ENCODE measurements around the gene CAMTA1.

The CAMTA1 gene

GRCh38 chr1:7339014-7339413 is 553.8 kb downstream of the CAMTA1 start:
- Histone ChIP-seq H3K79me2 (ENCODE audit: insufficient read depth, low read length) (no peaks in the 10 kb centered on the region), H3K4me2 (ENCODE audit: low read depth, low read length, poor library complexity, severe bottlenecking) (no peak overlapping the region), H3K9ac (ENCODE audit: low read length) (no peak overlapping the region), H3K36me3 (ENCODE audit: low read length) (no peaks in the 10 kb centered on the region), H3K27ac (ENCODE audit: low read depth, low read length) (no peak overlapping the region), H3K9me3 (ENCODE audit: insufficient read depth, low read length) (no peaks in the 10 kb centered on the region), H4K20me1 (ENCODE audit: low read depth, low read length) (no peaks in the 10 kb centered on the region), H3K27me3 (ENCODE audit: low read length) (no peaks in the 10 kb centered on the region), H3K9me2 (replicated peaks; ENCODE audit: insufficient read depth, low read length) (no peaks in the 10 kb centered on the region), H2AFZ (ENCODE audit: low read depth, low read length, severe bottlenecking) (no peak overlapping the region), H3K4me3 (ENCODE audit: insufficient read depth, low read length, poor library complexity, severe bottlenecking) (no peak overlapping the region), H3F3A (ENCODE audit: insufficient read depth) (no peaks in the 10 kb centered on the region)
- TF ChIP-seq EZH2phosphoT487 (conservative IDR thresholded peaks at IDR 0.05; ENCODE audit: low read length), result no peak
- no peak for TF ChIP-seq CTCF (IDR thresholded peaks at IDR 0.05; ENCODE audit: insufficient read depth, low read length, poor library complexity, severe bottlenecking)

- Histone ChIP-seq H3K9ac (ENCODE audit: low read length) (no peak overlapping the region), H3K36me3 (ENCODE audit: low read length) (no peaks in the 10 kb centered on the region), H4K20me1 (ENCODE audit: low read depth, low read length) (no peaks in the 10 kb centered on the region), H3K4me3 (ENCODE audit: insufficient read depth, low read length, poor library complexity, severe bottlenecking) (no peak overlapping the region), H3K27ac (ENCODE audit: low read depth, low read length) (no peak overlapping the region), H3K9me2 (replicated peaks; ENCODE audit: insufficient read depth, low read length) (no peaks in the 10 kb centered on the region), H3F3A (ENCODE audit: insufficient read depth) (no peaks in the 10 kb centered on the region), H3K79me2 (ENCODE audit: insufficient read depth, low read length) (no peaks in the 10 kb centered on the region), H3K27me3 (ENCODE audit: low read length) (no peaks in the 10 kb centered on the region), H3K9me3 (ENCODE audit: insufficient read depth, low read length) (no peaks in the 10 kb centered on the region), H3K4me2 (ENCODE audit: low read depth, low read length, poor library complexity, severe bottlenecking) (no peak overlapping the region), H2AFZ (ENCODE audit: low read depth, low read length, severe bottlenecking) (no peak overlapping the region)
- TF ChIP-seq CTCF (IDR thresholded peaks at IDR 0.05; ENCODE audit: insufficient read depth, low read length, poor library complexity, severe bottlenecking) (no peak), EZH2phosphoT487 (conservative IDR thresholded peaks at IDR 0.05; ENCODE audit: low read length) (no peak)
Observed at GRCh38 chr1:7339953-7340352, 554.7 kb downstream of the CAMTA1 start.

GRCh38 chr1:7341145-7341905 is 556.1 kb downstream of the CAMTA1 start:
- no peaks in the 10 kb centered on the region for H3K9me2 ChIP-seq (replicated peaks; ENCODE audit: insufficient read depth, low read length)

More at GRCh38 chr1:7341145-7341905, 556.1 kb downstream of the CAMTA1 start:
- Histone ChIP-seq H3K4me3 (ENCODE audit: insufficient read depth, low read length, poor library complexity, severe bottlenecking) (no peak overlapping the region), H3F3A (ENCODE audit: insufficient read depth) (no peaks in the 10 kb centered on the region), H3K9ac (ENCODE audit: low read length) (no peak overlapping the region), H3K9me3 (ENCODE audit: insufficient read depth, low read length) (no peaks in the 10 kb centered on the region), H3K36me3 (ENCODE audit: low read length) (no peaks in the 10 kb centered on the region), H3K4me2 (ENCODE audit: low read depth, low read length, poor library complexity, severe bottlenecking) (no peak overlapping the region), H3K27ac (ENCODE audit: low read depth, low read length) (no peak overlapping the region), H4K20me1 (ENCODE audit: low read depth, low read length) (no peaks in the 10 kb centered on the region), H3K27me3 (ENCODE audit: low read length) (no peaks in the 10 kb centered on the region), H2AFZ (ENCODE audit: low read depth, low read length, severe bottlenecking) (no peak overlapping the region), H3K79me2 (ENCODE audit: insufficient read depth, low read length) (no peaks in the 10 kb centered on the region)
- TF ChIP-seq EZH2phosphoT487 (conservative IDR thresholded peaks at IDR 0.05; ENCODE audit: low read length) (no peak), CTCF (IDR thresholded peaks at IDR 0.05; ENCODE audit: insufficient read depth, low read length, poor library complexity, severe bottlenecking) (no peak)

All from SU-DHL-6 (cell line).